ENCODE data around the gene CDK16.

DNA sequence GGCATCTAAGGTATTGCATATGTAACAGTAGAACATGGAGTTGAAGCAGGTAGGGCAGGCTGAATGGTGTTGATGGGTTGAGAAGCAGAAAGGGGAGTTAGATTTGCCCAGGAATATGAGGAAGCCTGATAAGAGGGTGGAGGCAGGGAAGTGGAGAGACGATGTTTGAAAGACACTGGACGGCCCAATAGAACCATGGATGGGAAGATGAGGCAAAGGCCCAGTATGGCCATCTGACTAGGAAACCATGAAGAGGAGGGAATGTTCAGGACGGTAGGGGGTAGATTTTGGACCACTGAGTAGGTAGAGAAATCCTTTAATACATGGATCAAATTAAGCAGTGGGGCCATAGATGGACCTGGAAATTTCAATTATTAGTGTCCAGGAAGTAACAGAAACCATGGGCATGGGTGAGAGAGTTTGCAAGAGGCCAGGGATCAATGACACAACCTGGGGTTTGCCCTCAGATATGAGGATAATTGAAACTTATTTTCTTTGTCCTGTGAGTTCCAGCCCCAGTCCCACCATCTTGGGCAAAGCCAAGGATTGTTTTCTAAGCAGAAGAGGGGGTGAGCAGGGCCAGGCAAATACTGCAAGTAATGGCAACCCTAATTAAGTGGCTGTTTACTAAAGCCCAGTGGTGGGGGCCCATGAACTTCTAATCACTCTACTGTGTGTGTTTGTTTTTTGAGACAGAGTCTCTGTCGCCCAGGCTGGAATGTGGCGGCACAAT lies 11.8 kb downstream of the CDK16 start:
- TF ChIP-seq TAF1 (IDR thresholded peaks at IDR 0.05; ENCODE audit: low read depth) (no peak), POLR2AphosphoS5 (IDR thresholded peaks at IDR 0.05) (no peak), SMC3 (conservative IDR thresholded peaks at IDR 0.05; ENCODE audit: poor library complexity) (no peak)
- TF ChIP-seq, protein P1, sequence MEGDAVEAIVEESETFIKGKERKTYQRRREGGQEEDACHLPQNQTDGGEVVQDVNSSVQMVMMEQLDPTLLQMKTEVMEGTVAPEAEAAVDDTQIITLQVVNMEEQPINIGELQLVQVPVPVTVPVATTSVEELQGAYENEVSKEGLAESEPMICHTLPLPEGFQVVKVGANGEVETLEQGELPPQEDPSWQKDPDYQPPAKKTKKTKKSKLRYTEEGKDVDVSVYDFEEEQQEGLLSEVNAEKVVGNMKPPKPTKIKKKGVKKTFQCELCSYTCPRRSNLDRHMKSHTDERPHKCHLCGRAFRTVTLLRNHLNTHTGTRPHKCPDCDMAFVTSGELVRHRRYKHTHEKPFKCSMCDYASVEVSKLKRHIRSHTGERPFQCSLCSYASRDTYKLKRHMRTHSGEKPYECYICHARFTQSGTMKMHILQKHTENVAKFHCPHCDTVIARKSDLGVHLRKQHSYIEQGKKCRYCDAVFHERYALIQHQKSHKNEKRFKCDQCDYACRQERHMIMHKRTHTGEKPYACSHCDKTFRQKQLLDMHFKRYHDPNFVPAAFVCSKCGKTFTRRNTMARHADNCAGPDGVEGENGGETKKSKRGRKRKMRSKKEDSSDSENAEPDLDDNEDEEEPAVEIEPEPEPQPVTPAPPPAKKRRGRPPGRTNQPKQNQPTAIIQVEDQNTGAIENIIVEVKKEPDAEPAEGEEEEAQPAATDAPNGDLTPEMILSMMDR (IDR thresholded peaks at IDR 0.05; ENCODE audit: poor library complexity, severe bottlenecking) = no peak

Measured in neural cell (in vitro differentiated cells).